GM20431 (cell line): ENCODE results near the gene RNF220.

Experiments
- in situ Hi-C: fragments of 300-500 bp; cut with MseI, MboI; formaldehyde crosslinking; loops from one replicate; pipeline ENCODE4 v1.15.0; 2020; ENCODE audit warnings: low sequenced_read_pairs; ENCODE audit not compliant: unreplicated experiment

The RNF220 gene

DNA sequence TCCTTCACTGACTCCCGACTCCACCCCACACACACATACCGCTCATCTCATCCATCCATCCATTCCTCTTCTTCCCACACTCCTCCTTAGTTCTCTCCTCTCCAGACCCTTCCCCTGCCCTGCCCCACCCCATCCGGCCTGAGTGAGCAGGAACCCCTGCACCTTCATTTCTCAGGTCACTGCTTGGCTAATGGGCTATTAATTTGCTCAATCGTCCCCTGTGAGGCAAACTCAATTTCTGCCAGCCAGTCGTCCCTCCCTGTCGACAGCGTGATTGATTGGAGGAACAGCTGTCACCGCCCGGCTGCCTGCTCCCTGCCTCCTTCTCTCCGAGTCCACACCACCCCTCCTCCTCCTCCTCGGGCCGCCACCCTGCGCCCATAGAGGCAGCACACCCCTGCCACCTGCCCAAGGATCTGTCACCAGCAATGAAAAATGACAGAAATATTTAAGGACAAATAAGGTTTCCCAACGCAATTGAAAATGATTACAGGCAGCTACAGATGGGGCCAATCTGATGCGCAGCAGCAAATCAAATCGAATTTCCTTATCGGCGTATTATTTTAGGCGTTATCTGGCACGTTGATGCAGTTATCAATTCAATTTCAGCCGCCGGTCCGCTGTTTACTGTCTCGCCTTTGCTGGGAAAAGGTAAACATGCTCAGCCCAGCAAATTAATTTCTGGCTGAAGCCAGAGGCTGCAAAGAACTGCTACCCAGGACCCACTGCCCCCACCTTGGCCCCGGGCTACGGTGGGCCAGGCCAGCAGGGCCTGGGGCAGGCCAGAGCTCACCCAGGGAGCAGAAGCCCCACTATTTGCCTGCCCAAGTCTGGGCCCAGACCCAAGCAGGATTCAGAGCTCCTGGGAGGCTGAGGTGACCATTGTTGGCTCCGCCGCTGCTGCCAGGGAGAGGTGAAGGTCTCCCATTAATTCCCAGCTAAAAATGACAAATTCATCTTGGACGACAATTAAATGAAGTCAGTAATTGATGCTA lies 197.9 kb downstream of the RNF220 start:
- in situ Hi-C loops, result no loop called here

DNA sequence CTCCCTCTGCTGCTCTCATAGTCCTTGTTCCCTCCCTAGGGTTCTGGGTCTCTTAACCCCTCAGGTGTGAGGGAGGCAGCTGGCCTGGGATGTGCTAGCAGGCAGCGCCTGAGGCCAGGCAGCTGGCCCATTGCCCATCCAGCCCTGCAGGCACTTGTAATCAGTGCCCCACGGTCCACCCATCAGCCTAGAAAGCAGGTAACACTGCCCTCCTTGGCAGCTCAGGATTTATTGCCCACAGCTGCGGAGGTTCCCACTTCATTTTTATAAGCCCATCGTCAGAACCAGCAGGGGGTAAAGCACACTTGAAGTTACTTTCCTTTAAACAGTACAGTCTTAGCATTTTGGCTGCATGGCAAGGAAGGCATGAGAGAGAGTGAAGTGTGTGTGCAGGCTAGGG lies 198.7 kb downstream of the RNF220 start:
- in situ Hi-C loops, result no loop called here

GRCh38 chr1:44604157-44604955 lies 199.3 kb downstream of the RNF220 start:
- in situ Hi-C loops, result no loop called here

- in situ Hi-C loops, result no loop called here
Observed at GRCh38 chr1:44605914-44606615, 201.0 kb downstream of the RNF220 start.

- in situ Hi-C loops, result no loop called here
Observed at GRCh38 chr1:44606701-44607281, 201.7 kb downstream of the RNF220 start.

GRCh38 chr1:44608141-44608540 lies 203.1 kb downstream of the RNF220 start:
- in situ Hi-C loops, result no loop called here

DNA sequence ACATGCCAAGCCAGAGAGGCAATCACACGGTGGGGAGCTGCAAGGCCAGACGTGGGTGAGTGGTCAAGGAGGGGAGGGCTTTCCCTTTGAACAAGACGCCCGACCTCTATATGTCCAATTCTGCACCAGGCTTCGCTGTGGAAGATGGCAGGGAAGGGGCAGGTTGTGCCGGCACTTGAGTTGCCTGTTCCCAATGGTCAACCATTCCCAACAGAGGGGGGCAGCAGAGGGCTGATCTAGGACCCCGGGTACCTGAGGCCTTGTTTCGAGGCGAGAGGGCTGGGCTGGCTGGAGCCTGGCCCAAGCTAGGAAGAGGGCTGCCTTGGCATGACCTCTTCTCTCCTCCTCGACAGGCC lies 204.3 kb downstream of the RNF220 start:
- in situ Hi-C loops, result no loop called here

DNA sequence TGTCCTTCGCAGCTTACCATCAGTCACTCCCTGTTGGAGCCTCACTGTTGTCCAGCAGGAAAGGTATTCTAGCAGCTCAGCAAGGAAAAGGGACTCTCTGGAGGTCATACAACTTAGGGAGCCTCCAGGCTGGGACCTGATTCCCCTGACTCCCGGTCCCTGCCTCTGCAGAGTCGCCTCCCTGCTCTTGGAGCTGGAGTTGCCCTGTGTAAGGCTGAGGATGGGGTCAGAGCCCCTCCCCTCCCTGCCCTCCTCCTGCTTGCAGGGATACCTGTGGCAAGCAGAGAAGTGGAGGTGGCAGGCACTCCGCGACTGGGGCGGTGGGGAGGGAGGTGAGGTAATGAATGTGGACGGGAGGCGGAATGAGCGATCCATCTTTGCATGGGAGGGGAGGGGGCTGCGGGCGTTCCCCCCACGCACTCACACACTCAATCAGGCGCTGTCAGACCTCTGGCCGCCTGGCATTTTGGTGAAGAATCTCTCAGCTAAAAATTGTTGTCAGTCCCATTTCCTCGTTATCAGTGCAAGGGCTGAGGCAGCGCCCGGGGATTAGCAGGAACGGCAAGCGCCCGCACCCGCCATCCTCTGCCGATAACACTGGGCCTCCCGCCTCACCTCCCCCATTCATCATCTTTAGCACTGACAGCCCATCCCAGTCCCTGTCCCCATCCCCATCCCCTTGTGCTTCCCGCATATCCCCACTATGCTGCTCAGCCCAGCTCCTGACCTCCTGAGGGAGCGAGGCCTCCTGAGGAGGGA lies 204.9 kb downstream of the RNF220 start:
- in situ Hi-C loops, result no loop called here

DNA sequence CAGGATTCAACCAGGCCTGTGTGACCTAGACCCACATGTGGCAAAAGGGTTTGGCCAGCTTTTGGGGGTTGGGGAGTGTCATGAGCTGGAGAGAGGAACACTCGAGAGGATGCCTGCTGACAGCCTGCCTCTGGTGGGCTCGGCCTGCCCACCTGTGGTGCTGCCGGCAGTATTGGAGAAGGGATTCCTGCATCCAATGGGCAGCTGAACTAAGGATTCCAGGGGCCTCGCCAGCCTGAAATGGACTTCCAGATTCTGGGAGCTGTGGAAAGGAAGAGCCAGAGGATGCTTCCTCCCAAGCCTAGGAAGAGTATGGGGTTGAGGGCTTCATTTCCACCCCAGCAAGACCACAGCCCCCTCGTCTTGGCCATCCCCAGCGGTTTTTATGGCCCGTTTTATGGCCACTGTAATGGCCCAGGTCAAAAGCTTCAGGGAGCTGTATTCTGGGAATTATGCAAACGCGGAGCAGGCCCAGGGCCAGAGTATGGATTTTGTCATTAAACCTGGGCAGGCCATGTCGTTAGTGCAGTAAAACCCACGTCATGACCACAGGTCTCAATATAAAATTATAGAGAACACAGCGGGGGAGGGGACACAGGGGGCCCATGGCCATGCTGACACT lies 205.6 kb downstream of the RNF220 start:
- in situ Hi-C loops, result no loop called here

DNA sequence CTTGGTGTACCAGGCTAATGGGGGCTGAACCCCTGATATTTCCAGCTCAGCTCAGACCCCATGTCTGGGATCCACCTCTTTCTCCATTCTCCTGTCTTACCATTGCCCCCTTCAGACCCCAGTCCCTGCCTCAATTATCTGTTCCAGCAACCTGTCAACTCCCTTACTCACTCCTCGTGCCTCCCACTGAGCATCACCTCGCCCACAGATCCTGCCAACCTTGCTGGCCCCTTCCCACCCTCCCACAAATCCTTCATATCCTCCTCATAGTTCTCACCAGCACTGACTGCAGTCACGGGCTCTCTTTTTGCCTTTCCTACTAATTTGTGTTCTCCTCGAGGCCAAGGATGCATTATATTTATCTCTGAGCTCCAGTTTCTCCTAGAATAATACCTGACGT lies 206.4 kb downstream of the RNF220 start:
- in situ Hi-C loops, result no loop called here

GRCh38 chr1:44611866-44612265 lies 206.8 kb downstream of the RNF220 start:
- in situ Hi-C loops, result no loop called here

GRCh38 chr1:44613941-44614340 lies 208.9 kb downstream of the RNF220 start:
- in situ Hi-C loops, result no loop called here

DNA sequence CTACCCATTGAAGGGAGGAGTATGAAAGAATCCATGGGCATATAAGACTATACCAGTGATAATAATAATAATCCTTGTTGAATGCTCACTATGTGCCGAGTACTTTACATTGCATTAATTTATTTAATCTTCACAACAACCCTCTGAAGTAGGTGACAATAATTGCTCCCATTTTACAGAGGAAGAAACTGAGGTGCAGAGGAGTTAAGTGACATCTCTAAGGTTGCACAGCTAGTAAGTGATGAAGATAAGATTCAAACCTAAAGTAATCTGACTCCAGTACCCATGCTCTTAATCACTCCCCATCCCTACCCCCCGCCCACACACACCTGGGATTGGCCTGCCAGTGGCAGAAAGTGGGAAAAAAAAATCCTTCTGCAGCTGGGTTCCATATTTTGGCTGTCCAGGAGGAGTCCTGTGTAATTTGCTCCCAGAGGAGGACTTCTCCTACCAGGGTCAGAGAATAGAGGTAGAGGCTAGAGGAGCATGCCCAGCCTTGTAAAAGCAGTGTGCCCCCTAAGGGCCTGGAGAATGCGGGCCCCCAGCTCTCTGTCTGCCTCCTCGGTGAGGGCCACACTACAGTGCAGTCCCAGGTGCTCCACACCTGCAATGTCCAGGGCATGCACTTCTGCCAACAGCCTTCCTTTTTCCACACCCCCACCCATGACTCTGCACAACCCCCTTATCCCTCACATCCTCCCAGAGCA lies 211.4 kb downstream of the RNF220 start:
- in situ Hi-C loops, result no loop called here

DNA sequence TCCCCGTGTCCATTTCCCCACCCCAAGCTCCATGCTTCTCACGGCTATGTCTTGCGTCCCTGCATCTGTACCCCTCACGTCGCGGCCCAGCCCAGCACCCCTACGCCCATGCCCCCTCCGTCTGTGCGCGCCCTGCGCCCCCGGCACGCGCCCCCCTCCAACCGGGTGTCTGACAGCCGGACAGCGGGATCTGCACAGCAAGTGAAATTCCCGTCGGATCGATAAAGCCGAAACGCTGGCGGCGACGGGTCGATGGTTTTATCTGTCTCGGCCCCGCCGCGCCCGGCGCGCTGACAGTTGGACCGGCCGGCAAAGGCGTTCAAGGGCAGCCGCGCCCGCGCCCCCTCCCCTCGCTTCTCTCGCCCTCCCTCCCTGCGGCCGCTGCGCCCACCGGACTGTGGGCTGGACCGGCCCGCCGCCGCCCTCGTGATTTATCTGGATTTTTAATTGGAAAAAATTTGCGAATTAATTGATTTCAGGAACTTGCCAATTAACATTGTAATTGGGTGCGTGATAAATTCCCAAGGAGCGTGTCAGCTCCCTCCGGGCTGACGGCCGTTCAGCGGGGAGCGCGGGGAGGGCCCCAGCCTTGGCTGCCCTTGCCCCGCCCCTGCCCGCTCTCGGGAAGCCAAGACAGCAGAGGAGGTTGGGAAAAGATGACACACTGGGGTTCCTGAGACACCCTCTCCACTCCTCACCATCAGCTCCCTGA lies 212.1 kb downstream of the RNF220 start:
- in situ Hi-C loops, result no loop called here

- in situ Hi-C loops, result no loop called here
Observed at GRCh38 chr1:44617703-44618029, 212.6 kb downstream of the RNF220 start.

GRCh38 chr1:44619261-44619900 lies 214.3 kb downstream of the RNF220 start:
- in situ Hi-C loops, result no loop called here

GRCh38 chr1:44620072-44620471 lies 215.0 kb downstream of the RNF220 start:
- in situ Hi-C loops, result no loop called here
